ENCODE results near the gene RPL7A. TPM values are rescaled to one million over a fixed set of nuclear protein-coding genes. Genes with fewer than 3 reads are reported as not detected.
"Not testable (repeated sequence)": the region's sequence is repeated elsewhere in the genome, so short reads cannot be mapped to it uniquely, and the experiment has no call there.

The RPL7A gene
- total RNA-seq, result 1,000 to 10,000 TPM; 1,074 to 1,076 TPM
- long read RNA-seq, transcript RPL7A-202 (8 exons, 891 nt), result major isoform, 37 of 60 reads
- long read RNA-seq, partial matches to known transcripts, result 19 of 60 reads
- long read RNA-seq, other reads (novel, unspliced or antisense), result 3 of 60 reads

- intact Hi-C loops (cut with DNase I), result no loop called here
- DNase-seq, result peak; percentile 96
These were observed at the start of gene RPL7A, which contains the start of gene MED22 for GRCh38 chr9:133347985-133348717. TSS of gene RPL7A (plus strand) at chr9:133348218. CDS start at chr9:133348244, 26 bp downstream. TSS of gene MED22 (minus strand) at chr9:133348131. CDS start at chr9:133346662, 1,469 bp downstream.

GRCh38 chr9:133299996-133300395, 48.0 kb upstream of the RPL7A start:
- intact Hi-C loops (cut with DNase I); ATAC-seq; DNase-seq: not testable (repeated sequence)

More at GRCh38 chr9:133347985-133348717, at the start of gene RPL7A, which contains the start of gene MED22:
- peak; percentile 90 to 93 for ATAC-seq

- intact Hi-C loops (cut with DNase I), result no loop called here
- ATAC-seq, result no peak
These were observed 46.5 kb upstream of the RPL7A start for GRCh38 chr9:133301253-133302230.

GRCh38 chr9:133303266-133304157, 44.5 kb upstream of the RPL7A start:
- DNase-seq (no peak), ATAC-seq (no peak)
- intact Hi-C loops (cut with DNase I), result no loop called here

More at GRCh38 chr9:133301253-133302230, 46.5 kb upstream of the RPL7A start:
- no peak for DNase-seq

- intact Hi-C loops (cut with DNase I), result no loop called here
- ATAC-seq (no peak), DNase-seq (no peak)
These were observed 43.9 kb upstream of the RPL7A start for GRCh38 chr9:133304158-133304470.

GRCh38 chr9:133304477-133305377, 43.3 kb upstream of the RPL7A start:
- no peak for DNase-seq
- intact Hi-C loops (cut with DNase I), result no loop called here
- no peak for ATAC-seq

GRCh38 chr9:133305731-133306130, 42.3 kb upstream of the RPL7A start:
- DNase-seq (no peak), ATAC-seq (no peak)
- intact Hi-C loops (cut with DNase I), result no loop called here

GRCh38 chr9:133306242-133307204, 41.5 kb upstream of the RPL7A start:
- DNase-seq (no peak), ATAC-seq (no peak)
- intact Hi-C loops (cut with DNase I), result no loop called here

GRCh38 chr9:133307301-133307700, 40.7 kb upstream of the RPL7A start:
- ATAC-seq (no peak), DNase-seq (no peak)
- intact Hi-C loops (cut with DNase I), result no loop called here

- DNase-seq (no peak), ATAC-seq (no peak)
- intact Hi-C loops (cut with DNase I), result no loop called here
These were observed 38.4 kb upstream of the RPL7A start for GRCh38 chr9:133309608-133310007.

- no peak for DNase-seq
- ATAC-seq, result no peak
- intact Hi-C loops (cut with DNase I), result no loop called here
These were observed 32.0 kb upstream of the RPL7A start for GRCh38 chr9:133315997-133316396.

GRCh38 chr9:133317551-133317950, 30.5 kb upstream of the RPL7A start:
- ATAC-seq; DNase-seq; intact Hi-C loops (cut with DNase I): not testable (repeated sequence)

- intact Hi-C loops (cut with DNase I), result no loop called here
- DNase-seq (no peak), ATAC-seq (no peak)
These were observed 27.6 kb upstream of the RPL7A start for GRCh38 chr9:133320421-133320881.

- intact Hi-C loops (cut with DNase I), result no loop called here
- ATAC-seq, result no peak
- no peak for DNase-seq
These were observed 26.5 kb upstream of the RPL7A start for GRCh38 chr9:133321411-133321935.

GRCh38 chr9:133322701-133323100, 25.3 kb upstream of the RPL7A start:
- ATAC-seq, result no peak
- DNase-seq, result no peak
- intact Hi-C loops (cut with DNase I), result no loop called here

- intact Hi-C loops (cut with DNase I), result no loop called here
- ATAC-seq (no peak), DNase-seq (no peak)
These were observed 24.8 kb upstream of the RPL7A start for GRCh38 chr9:133323211-133323610.

All from left cardiac atrium (tissue), 4 donors.